SK-N-SH (cell line): Measurements from ENCODE around the gene CD22. TPM values are rescaled to one million over a fixed set of nuclear protein-coding genes. Genes with fewer than 3 reads are reported as not detected.

ENCODE experiments used
- CTCF ChIA-PET: fragments of 300-600, 350-600 bp; formaldehyde crosslinking; extraction: SDS; loops from one replicate; lab custom pipeline; 2021; lab: Yijun Ruan, JAX
- POLR2A ChIA-PET: fragments of 350-600 bp; sonication (Branson Sonifier 250); formaldehyde crosslinking; extraction: SDS; loops from one replicate; lab custom pipeline; 2020; ENCODE audit warnings: antibody characterized with exemption, inconsistent platforms; lab: Yijun Ruan, JAX
- DNase-seq: peaks from one replicate; pipeline ENCODE4 v3.0.0; 2012
- H2AFZ ChIP-seq: fragments of 200-600 bp; sonication (generic); 2 replicates; pipeline ENCODE4 v1.8.1; 2016; ENCODE audit warnings: antibody characterized with exemption, mild to moderate bottlenecking, low read depth
- H3F3A ChIP-seq: fragments of 200-600 bp; sonication (generic); replicated peaks from 2 replicates; pipeline ENCODE3; 2016; ENCODE audit warnings: antibody characterized with exemption, mild to moderate bottlenecking; ENCODE audit not compliant: insufficient read depth
- H3K27ac ChIP-seq, 2 experiments: fragments of 200-500 bp in 1 of 2; fragments of 200-600 bp in 1 of 2; sonication (Bioruptor generic) in 1 of 2; sonication (generic), shearing (Covaris generic) in 1 of 2; 2 replicates each; pipeline versions ENCODE4 v1.5.1 to v1.6.1; 2014 to 2016; ENCODE audit warnings: low read depth in 2 of 2, inconsistent platforms in 1 of 2, low read length in 1 of 2, mild to moderate bottlenecking in 1 of 2, mixed read lengths in 1 of 2
- H3K27me3 ChIP-seq: fragments of 200-600 bp; sonication (generic), shearing (Covaris generic); 2 replicates; pipeline ENCODE4 v1.6.1; 2016; ENCODE audit warnings: mixed run types; ENCODE audit not compliant: insufficient read depth
- H3K36me3 ChIP-seq, 2 experiments: fragments of 200-500 bp in 1 of 2; fragments of 200-600 bp in 1 of 2; sonication (Bioruptor generic) in 1 of 2; sonication (generic) in 1 of 2; replicated peaks in 1 of 2; 2 replicates each; pipeline versions ENCODE3 to v1.5.1; 2014 to 2016; ENCODE audit warnings: low read length in 1 of 2, mild to moderate bottlenecking in 1 of 2; ENCODE audit not compliant: insufficient read depth in 2 of 2, control insufficient read depth in 1 of 2
- H3K4me1 ChIP-seq, 2 experiments: fragments of 200-500 bp in 1 of 2; fragments of 200-600 bp in 1 of 2; sonication (Bioruptor generic) in 1 of 2; sonication (generic), shearing (Covaris generic) in 1 of 2; 2 replicates each; pipeline versions ENCODE4 v1.5.1 to v1.6.1; 2014 to 2016; ENCODE audit warnings: low read depth in 1 of 2, low read length in 1 of 2, mixed run types in 1 of 2; ENCODE audit not compliant: insufficient read depth in 2 of 2, control insufficient read depth in 1 of 2
- H3K4me2 ChIP-seq: fragments of 200-600 bp; sonication (generic), shearing (Covaris generic); 2 replicates; pipeline ENCODE4 v1.6.1; 2017; ENCODE audit warnings: mixed run types
- H3K4me3 ChIP-seq, 2 experiments: fragments of 200-500 bp in 1 of 2; fragments of 200-600 bp in 1 of 2; sonication (Bioruptor generic) in 1 of 2; sonication (generic), shearing (Covaris generic) in 1 of 2; 2 replicates each; pipeline versions ENCODE4 v1.5.1 to v1.8.1; 2014 to 2016; ENCODE audit warnings: low read depth in 2 of 2, inconsistent platforms in 1 of 2, low read length in 1 of 2, mild to moderate bottlenecking in 1 of 2, mixed read lengths in 1 of 2, moderate library complexity in 1 of 2
- H3K79me2 ChIP-seq: fragments of 200-600 bp; sonication (generic); 2 replicates; pipeline ENCODE4 v1.8.1; 2017; ENCODE audit warnings: mild to moderate bottlenecking; ENCODE audit not compliant: insufficient read depth
- H3K9ac ChIP-seq: fragments of 200-600 bp; sonication (generic); 2 replicates; pipeline ENCODE4 v1.6.1; 2017; ENCODE audit warnings: mixed run types
- H3K9me2 ChIP-seq: fragments of 200-600 bp; sonication (generic); 2 replicates; pipeline ENCODE4 v1.6.1; 2017; ENCODE audit warnings: mixed run types
- H3K9me3 ChIP-seq: fragments of 200-600 bp; sonication (generic); 2 replicates; pipeline ENCODE4 v1.6.1; 2017; ENCODE audit warnings: mixed run types, mild to moderate bottlenecking, moderate library complexity
- H4K20me1 ChIP-seq: fragments of 200-600 bp; sonication (generic); 2 replicates; pipeline ENCODE4 v1.6.1; 2017; ENCODE audit warnings: mild to moderate bottlenecking, mixed run types; ENCODE audit not compliant: insufficient read depth
- CHD2 ChIP-seq: fragments of 150-350 bp; IDR thresholded peaks from 2 replicates; pipeline ENCODE4 v1.6.1; 2018; ENCODE audit warnings: low read length; ENCODE audit not compliant: partially characterized antibody
- EP300 ChIP-seq, 2 experiments: IDR thresholded peaks; 2 replicates each; pipeline versions ENCODE4 v1.4.0 to v1.6.1; 2012; ENCODE audit warnings: borderline replicate concordance in 1 of 2, low read depth in 1 of 2, low read length in 1 of 2
- EZH2phosphoT487 ChIP-seq: fragments of 200-600 bp; sonication (generic); IDR thresholded peaks from 2 replicates; pipeline ENCODE4 v1.6.1; 2017; ENCODE audit warnings: low read depth, mixed run types, mild to moderate bottlenecking, antibody characterized with exemption, moderate library complexity, borderline replicate concordance
- FOSL2 ChIP-seq: IDR thresholded peaks from 2 replicates; pipeline ENCODE4 v1.4.0; 2012; ENCODE audit warnings: low read depth, mild to moderate bottlenecking, moderate library complexity, borderline replicate concordance
- GABPA ChIP-seq: IDR thresholded peaks from 2 replicates; pipeline ENCODE4 v1.4.0; 2012; ENCODE audit warnings: low read depth, mild to moderate bottlenecking
- GATA2 ChIP-seq: sonication (generic); formaldehyde crosslinking; IDR thresholded peaks from 2 replicates; pipeline ENCODE4 v1.5.0; 2020; ENCODE audit warnings: mild to moderate bottlenecking, missing genetic modification reagents
- JUND ChIP-seq: IDR thresholded peaks from 2 replicates; pipeline ENCODE4 v1.4.0; 2012
- MEF2A ChIP-seq: IDR thresholded peaks from 2 replicates; pipeline ENCODE4 v1.4.0; 2012; ENCODE audit warnings: low read depth, borderline replicate concordance
- MXI1 ChIP-seq: IDR thresholded peaks from 2 replicates; pipeline ENCODE4 v1.6.1; 2012; ENCODE audit warnings: mild to moderate bottlenecking, low read depth, low read length, improper control_type of control experiment
- RAD21 ChIP-seq: IDR thresholded peaks from 2 replicates; pipeline ENCODE4 v1.6.1; 2012; ENCODE audit warnings: mild to moderate bottlenecking, low read length
- RCOR1 ChIP-seq: fragments of 150-350 bp; IDR thresholded peaks from 2 replicates; pipeline ENCODE4 v1.6.1; 2017; ENCODE audit warnings: antibody characterized with exemption, low read length
- RFX5 ChIP-seq: IDR thresholded peaks from 2 replicates; pipeline ENCODE4 v1.6.1; 2012; ENCODE audit warnings: mild to moderate bottlenecking, improper control_type of control experiment, low read length
- SMC3 ChIP-seq: IDR thresholded peaks from 2 replicates; pipeline ENCODE4 v1.6.1; 2012; ENCODE audit warnings: low read depth, low read length, improper control_type of control experiment
- TCF12 ChIP-seq: IDR thresholded peaks from 2 replicates; pipeline ENCODE4 v1.4.0; 2012
- YY1 ChIP-seq: IDR thresholded peaks from 2 replicates; pipeline ENCODE4 v1.4.0; 2012; ENCODE audit warnings: low read depth, mild to moderate bottlenecking
- WGBS: methylation state at CpG from one replicate; pipeline ENCODE4 v1.1.6; 2017; ENCODE audit warnings: low lambda C conversion rate; 5-methylcytosine and 5-hydroxymethylcytosine counted together
- polyA plus RNA-seq, 3 experiments: library from polyadenylated mRNA; depleted of rRNA; stranded (reverse); fragments of >200 nt; gene quantifications; 2 replicates each; pipeline ENCODE4 v1.2.3, GENCODE V29; 2012
- TF ChIP-seq, protein P1 (sequence below): fragments of 200-600 bp; sonication (generic); IDR thresholded peaks from 2 replicates; pipeline ENCODE4 v1.6.1; 2017; ENCODE audit warnings: antibody characterized with exemption, mild to moderate bottlenecking, moderate library complexity
- TF ChIP-seq, protein P2 (sequence below): IDR thresholded peaks from 2 replicates; pipeline ENCODE4 v1.4.0; 2012; ENCODE audit warnings: low read depth, borderline replicate concordance
- TF ChIP-seq, protein P3 (sequence below): IDR thresholded peaks from 2 replicates; pipeline ENCODE4; 2012
- TF ChIP-seq, protein P4 (sequence below): IDR thresholded peaks from 2 replicates; pipeline ENCODE4 v1.4.0; 2012; ENCODE audit warnings: low read depth

The CD22 gene
- polyA plus RNA-seq, 1 of the 3 experiments (the other 2 are of a cell fraction) = 0.18 TPM

DNA sequence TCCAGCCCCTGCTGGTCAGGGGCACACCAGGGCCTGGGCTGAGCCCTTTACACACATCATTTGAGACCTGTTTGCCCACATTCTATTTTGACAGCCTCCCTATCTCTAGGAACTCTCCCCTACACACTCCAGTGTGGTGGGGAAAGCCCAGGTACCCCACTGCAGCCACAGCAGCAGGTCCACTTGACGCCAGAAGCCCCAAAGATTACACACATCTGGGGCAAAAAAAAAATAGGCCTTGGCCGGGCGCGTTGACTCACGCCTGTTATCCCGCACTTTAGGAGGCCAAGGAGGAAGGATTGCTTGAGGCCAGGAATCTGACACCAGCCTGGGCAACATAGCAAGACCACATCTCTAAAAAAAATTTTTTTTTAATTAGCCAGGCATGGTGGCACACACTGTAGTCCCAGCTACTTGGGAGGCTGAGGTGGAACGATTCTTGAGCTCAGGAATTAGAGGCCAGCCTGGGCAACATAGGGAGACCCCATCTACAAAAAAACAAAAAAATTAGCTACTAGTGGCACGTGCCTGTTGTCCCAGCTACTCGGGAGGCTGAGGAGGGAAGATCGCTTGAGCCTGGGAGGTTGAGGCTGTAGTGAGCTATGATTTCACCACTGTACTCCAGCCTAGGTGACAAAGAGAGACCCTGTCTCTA lies 18.0 kb upstream of the CD22 start (continued):
- TF ChIP-seq FOSL2 (no peak), EP300 (IDR thresholded peaks at IDR 0.05; ENCODE audit: borderline replicate concordance in 1 of 2, low read depth in 1 of 2, low read length in 1 of 2) (no peak), GABPA (no peak), TCF12 (no peak)

DNA sequence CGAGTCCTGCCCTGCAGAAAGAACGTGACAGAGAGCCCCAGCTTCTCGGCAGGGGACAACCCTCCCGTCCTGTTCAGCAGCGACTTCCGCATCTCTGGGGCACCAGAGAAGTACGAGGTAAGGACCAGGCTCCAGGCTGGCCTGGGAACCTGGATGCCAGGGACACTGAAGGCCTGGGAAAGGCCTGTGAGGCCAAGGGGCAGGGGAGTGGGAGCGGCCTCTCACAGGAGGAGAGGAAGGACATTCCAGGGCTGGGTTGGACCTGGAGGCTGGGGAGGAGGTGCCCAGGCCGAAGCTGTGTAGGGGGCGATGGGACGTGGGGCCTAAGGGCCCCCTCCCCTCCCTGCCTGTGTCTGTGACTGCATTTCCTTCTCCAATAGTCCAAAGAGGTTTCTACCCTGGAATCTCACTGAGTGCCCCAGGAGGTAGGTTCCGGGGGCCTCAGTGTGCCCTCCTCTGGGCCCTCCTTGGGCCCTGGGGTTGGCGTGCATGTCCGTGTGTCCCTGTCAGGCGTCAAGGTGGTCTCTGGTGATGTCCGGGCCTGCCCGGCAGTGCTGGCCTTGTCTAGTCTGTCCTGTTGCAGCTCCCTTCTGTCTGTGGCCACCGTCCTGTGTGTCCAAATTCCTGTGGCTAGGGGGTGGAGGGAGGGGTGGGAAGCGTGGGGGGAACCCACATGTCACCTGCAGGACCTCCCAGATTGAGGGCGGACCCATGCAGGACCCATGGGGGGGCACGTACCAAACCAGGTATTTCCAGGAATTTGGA lies 16.9 kb upstream of the CD22 start:
- CTCF ChIA-PET = interaction anchor here (1.2 kb wide), 1 partner anchor 42 kb away, joined by 5 read pairs; no protein-coding TSS in a partner anchor
- H3K4me1 ChIP-seq = no peaks in the 10 kb centered on the region
- H3K36me3 ChIP-seq = no peaks in the 10 kb centered on the region
- no peaks in the 10 kb centered on the region for H3K27me3 ChIP-seq
- no peak overlapping the region for H2AFZ ChIP-seq
- no peak overlapping the region for H3K27ac ChIP-seq
- no peaks in the 10 kb centered on the region for H3F3A ChIP-seq
- 61% methylated on average over 14 of the region's 21 CpGs for WGBS
- no peak overlapping the region for H3K4me2 ChIP-seq
- no peaks in the 10 kb centered on the region for H3K79me2 ChIP-seq
- no peak overlapping the region for H3K4me3 ChIP-seq
- no peak overlapping the region for H3K9ac ChIP-seq
- TF ChIP-seq CHD2 (no peak), RAD21 (no peak), JUND (no peak), RCOR1 (no peak), MEF2A (no peak), SMC3 (no peak), RFX5 (no peak), GATA2 (CRISPR knock-in tag) (no peak), MXI1 (no peak), EZH2phosphoT487 (no peak), YY1 (no peak), GABPA (no peak)
- TF ChIP-seq, protein P1, sequence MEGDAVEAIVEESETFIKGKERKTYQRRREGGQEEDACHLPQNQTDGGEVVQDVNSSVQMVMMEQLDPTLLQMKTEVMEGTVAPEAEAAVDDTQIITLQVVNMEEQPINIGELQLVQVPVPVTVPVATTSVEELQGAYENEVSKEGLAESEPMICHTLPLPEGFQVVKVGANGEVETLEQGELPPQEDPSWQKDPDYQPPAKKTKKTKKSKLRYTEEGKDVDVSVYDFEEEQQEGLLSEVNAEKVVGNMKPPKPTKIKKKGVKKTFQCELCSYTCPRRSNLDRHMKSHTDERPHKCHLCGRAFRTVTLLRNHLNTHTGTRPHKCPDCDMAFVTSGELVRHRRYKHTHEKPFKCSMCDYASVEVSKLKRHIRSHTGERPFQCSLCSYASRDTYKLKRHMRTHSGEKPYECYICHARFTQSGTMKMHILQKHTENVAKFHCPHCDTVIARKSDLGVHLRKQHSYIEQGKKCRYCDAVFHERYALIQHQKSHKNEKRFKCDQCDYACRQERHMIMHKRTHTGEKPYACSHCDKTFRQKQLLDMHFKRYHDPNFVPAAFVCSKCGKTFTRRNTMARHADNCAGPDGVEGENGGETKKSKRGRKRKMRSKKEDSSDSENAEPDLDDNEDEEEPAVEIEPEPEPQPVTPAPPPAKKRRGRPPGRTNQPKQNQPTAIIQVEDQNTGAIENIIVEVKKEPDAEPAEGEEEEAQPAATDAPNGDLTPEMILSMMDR = no peak
- TF ChIP-seq, protein P2, sequence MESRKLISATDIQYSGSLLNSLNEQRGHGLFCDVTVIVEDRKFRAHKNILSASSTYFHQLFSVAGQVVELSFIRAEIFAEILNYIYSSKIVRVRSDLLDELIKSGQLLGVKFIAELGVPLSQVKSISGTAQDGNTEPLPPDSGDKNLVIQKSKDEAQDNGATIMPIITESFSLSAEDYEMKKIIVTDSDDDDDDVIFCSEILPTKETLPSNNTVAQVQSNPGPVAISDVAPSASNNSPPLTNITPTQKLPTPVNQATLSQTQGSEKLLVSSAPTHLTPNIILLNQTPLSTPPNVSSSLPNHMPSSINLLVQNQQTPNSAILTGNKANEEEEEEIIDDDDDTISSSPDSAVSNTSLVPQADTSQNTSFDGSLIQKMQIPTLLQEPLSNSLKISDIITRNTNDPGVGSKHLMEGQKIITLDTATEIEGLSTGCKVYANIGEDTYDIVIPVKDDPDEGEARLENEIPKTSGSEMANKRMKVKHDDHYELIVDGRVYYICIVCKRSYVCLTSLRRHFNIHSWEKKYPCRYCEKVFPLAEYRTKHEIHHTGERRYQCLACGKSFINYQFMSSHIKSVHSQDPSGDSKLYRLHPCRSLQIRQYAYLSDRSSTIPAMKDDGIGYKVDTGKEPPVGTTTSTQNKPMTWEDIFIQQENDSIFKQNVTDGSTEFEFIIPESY = no peak
- TF ChIP-seq, protein P3, sequence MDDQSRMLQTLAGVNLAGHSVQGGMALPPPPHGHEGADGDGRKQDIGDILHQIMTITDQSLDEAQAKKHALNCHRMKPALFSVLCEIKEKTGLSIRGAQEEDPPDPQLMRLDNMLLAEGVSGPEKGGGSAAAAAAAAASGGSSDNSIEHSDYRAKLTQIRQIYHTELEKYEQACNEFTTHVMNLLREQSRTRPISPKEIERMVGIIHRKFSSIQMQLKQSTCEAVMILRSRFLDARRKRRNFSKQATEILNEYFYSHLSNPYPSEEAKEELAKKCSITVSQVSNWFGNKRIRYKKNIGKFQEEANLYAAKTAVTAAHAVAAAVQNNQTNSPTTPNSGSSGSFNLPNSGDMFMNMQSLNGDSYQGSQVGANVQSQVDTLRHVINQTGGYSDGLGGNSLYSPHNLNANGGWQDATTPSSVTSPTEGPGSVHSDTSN = no peak
- TF ChIP-seq, protein P4, sequence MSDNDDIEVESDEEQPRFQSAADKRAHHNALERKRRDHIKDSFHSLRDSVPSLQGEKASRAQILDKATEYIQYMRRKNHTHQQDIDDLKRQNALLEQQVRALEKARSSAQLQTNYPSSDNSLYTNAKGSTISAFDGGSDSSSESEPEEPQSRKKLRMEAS = no peak
- H4K20me1 ChIP-seq = no peaks in the 10 kb centered on the region
- DNase-seq = no peak
- no peaks in the 10 kb centered on the region for H3K9me3 ChIP-seq
- no peaks in the 10 kb centered on the region for H3K9me2 ChIP-seq
- POLR2A ChIA-PET = interaction anchor here (0.5 kb wide), 1 partner anchor 13 kb away, joined by 3 read pairs; no protein-coding TSS in a partner anchor
